Esophagus muscularis mucosa (tissue), 4 donors: ENCODE data around the gene LHX5. TPM values are rescaled to one million over a fixed set of nuclear protein-coding genes. Genes with fewer than 3 reads are reported as not detected.
A peak's percentile ranks its signal among the peaks of the same experiment; 100 is the strongest.

ENCODE experiments used
- DNase-seq: peaks from one replicate; pipeline ENCODE4 v3.0.0-alpha.2; 2017; ENCODE audit errors: extremely low spot score
- H3K27ac ChIP-seq, 4 donors: fragments of 200-600 bp; sonication (generic); replicated peaks in 1 of 4; 1 replicate in 3 of 4; 2 replicates in 1 of 4; pipeline ENCODE4 v1.5.1; 2016 to 2019; ENCODE audit warnings: mild to moderate bottlenecking in 1 of 4
- H3K27me3 ChIP-seq, 4 donors: fragments of 200-600 bp; sonication (generic); one replicate each; pipeline versions ENCODE4 v1.5.1 to v1.6.0; 2016 to 2019
- H3K36me3 ChIP-seq, 4 donors: fragments of 200-600 bp; sonication (generic); one replicate each; pipeline ENCODE4 v1.5.1; 2016 to 2019
- H3K4me1 ChIP-seq, 4 donors: fragments of 200-600 bp; sonication (generic); one replicate each; pipeline ENCODE4 v1.5.1; 2016 to 2019
- H3K4me3 ChIP-seq, 4 donors: fragments of 200-600 bp; sonication (generic); 1 replicate in 2 of 4; 2 replicates in 2 of 4; pipeline ENCODE4 v1.5.1; 2016 to 2019; ENCODE audit warnings: mild to moderate bottlenecking in 4 of 4, moderate library complexity in 1 of 4
- H3K9me3 ChIP-seq, 4 donors: fragments of 200-600 bp; sonication (generic); 1 replicate in 3 of 4; 2 replicates in 1 of 4; pipeline ENCODE4 v1.5.1; 2016 to 2019
- EP300 ChIP-seq: sonication (generic); formaldehyde crosslinking; IDR thresholded peaks from one replicate; pipeline ENCODE4 v1.6.1; 2017; ENCODE audit warnings: antibody characterized with exemption
- POLR2A ChIP-seq: fragments of 450-650 bp; IDR thresholded peaks from one replicate; pipeline ENCODE4 v1.6.1; 2017; ENCODE audit warnings: antibody characterized with exemption, moderate library complexity, mild to moderate bottlenecking, low read depth
- POLR2AphosphoS5 ChIP-seq, 2 donors: sonication (generic); formaldehyde crosslinking; IDR thresholded peaks; one replicate each; pipeline ENCODE4 v1.6.1; 2017; ENCODE audit warnings: antibody characterized with exemption in 2 of 2
- WGBS: methylation state at CpG from one replicate; pipeline ENCODE4 v1.1.5; 2018; 5-methylcytosine and 5-hydroxymethylcytosine counted together
- intact Hi-C: fragments of 100-400 bp; cut with DNase I; formaldehyde crosslinking; loops from one replicate; pipeline ENCODE4 v1.15.1; 2023
- total RNA-seq, 4 donors: library from RNA; depleted of rRNA; stranded (reverse); fragments of >200 nt; gene quantifications; one replicate each; pipeline versions ENCODE4 v1.1.0 to v1.2.1, GENCODE V29; 2016
- TF ChIP-seq, protein P1 (sequence below), 3 experiments: fragments of 200-600 bp in 2 of 3; fragments of 450-650 bp in 1 of 3; sonication (generic) in 2 of 3; IDR thresholded peaks; one replicate each; pipeline ENCODE4 v1.5.1; 2017 to 2019; ENCODE audit warnings: antibody characterized with exemption in 3 of 3, mild to moderate bottlenecking in 2 of 3, moderate library complexity in 1 of 3

The LHX5 gene
- total RNA-seq, 4 donors from 2014 or later, result not detected

- DNase-seq, result peak; percentile 95
- no peak for TF ChIP-seq EP300
- TF ChIP-seq POLR2AphosphoS5 (IDR thresholded peaks at IDR 0.05), result peak in 1 of 2 donors; percentile 61
- peak within 1 kb of the TSS; percentile 40 to 62 (median 58) for H3K27ac ChIP-seq
- WGBS, result 8% methylated on average over 11 of the region's 13 CpGs
- H3K27me3 ChIP-seq, result no peaks in the 10 kb centered on the region
- peak within 1 kb of the TSS; percentile 52 to 67 (median 56) for H3K4me3 ChIP-seq
- no peaks in the 10 kb centered on the region for H3K9me3 ChIP-seq
- peaks cover 8 to 21% (median 16%) of the 10 kb centered on the region in 4 donors for H3K4me1 ChIP-seq
- intact Hi-C loops, result loop anchor here (10.0 kb wide), 2 partner anchors 107 to 217 kb away; no protein-coding TSS in a partner anchor
- no peaks in the 10 kb centered on the region for H3K36me3 ChIP-seq
These were observed 49.4 kb downstream of the LHX5 start, which contains the start of gene SDSL for GRCh38 chr12:113422030-113422885. TSS of gene SDSL (plus strand) at chr12:113422380. CDS start at chr12:113427983, 5,603 bp downstream.

GRCh38 chr12:113420996-113421595, 50.6 kb downstream of the LHX5 start:
- intact Hi-C loops, result loop anchor here (10.0 kb wide), 2 partner anchors 106 to 216 kb away; no protein-coding TSS in a partner anchor
- no peak overlapping the region for H3K4me3 ChIP-seq
- no peak overlapping the region for H3K27ac ChIP-seq
- no peaks in the 10 kb centered on the region for H3K27me3 ChIP-seq
- TF ChIP-seq POLR2AphosphoS5 (IDR thresholded peaks at IDR 0.05) (no peak), POLR2A (no peak), EP300 (no peak)
- TF ChIP-seq, protein P1, sequence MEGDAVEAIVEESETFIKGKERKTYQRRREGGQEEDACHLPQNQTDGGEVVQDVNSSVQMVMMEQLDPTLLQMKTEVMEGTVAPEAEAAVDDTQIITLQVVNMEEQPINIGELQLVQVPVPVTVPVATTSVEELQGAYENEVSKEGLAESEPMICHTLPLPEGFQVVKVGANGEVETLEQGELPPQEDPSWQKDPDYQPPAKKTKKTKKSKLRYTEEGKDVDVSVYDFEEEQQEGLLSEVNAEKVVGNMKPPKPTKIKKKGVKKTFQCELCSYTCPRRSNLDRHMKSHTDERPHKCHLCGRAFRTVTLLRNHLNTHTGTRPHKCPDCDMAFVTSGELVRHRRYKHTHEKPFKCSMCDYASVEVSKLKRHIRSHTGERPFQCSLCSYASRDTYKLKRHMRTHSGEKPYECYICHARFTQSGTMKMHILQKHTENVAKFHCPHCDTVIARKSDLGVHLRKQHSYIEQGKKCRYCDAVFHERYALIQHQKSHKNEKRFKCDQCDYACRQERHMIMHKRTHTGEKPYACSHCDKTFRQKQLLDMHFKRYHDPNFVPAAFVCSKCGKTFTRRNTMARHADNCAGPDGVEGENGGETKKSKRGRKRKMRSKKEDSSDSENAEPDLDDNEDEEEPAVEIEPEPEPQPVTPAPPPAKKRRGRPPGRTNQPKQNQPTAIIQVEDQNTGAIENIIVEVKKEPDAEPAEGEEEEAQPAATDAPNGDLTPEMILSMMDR (IDR thresholded peaks at IDR 0.05), result no peak
- H3K9me3 ChIP-seq, result no peaks in the 10 kb centered on the region
- H3K36me3 ChIP-seq, result no peaks in the 10 kb centered on the region
- DNase-seq, result no peak
- peaks cover 8 to 21% (median 16%) of the 10 kb centered on the region in 4 donors for H3K4me1 ChIP-seq
- WGBS, result 70% methylated on average over 2 of the region's 2 CpGs

GRCh38 chr12:113418213-113418879, 53.3 kb downstream of the LHX5 start:
- Histone ChIP-seq H3K9me3 (no peaks in the 10 kb centered on the region), H3K27me3 (peaks cover 0 to 5% (median 0%) of the 10 kb centered on the region in 4 donors), H3K36me3 (no peaks in the 10 kb centered on the region), H3K27ac (no peak overlapping the region), H3K4me1 (peaks cover 8 to 21% (median 16%) of the 10 kb centered on the region in 4 donors), H3K4me3 (no peak overlapping the region)
- intact Hi-C loops, result no loop called here
- 44% methylated on average over 12 of the region's 13 CpGs for WGBS
- TF ChIP-seq POLR2AphosphoS5 (IDR thresholded peaks at IDR 0.05) (peak in 1 of 2 donors; percentile 19), EP300 (no peak), POLR2A (no peak)
- TF ChIP-seq, protein P1 (IDR thresholded peaks at IDR 0.05), result no peak
- no peak for DNase-seq

DNA sequence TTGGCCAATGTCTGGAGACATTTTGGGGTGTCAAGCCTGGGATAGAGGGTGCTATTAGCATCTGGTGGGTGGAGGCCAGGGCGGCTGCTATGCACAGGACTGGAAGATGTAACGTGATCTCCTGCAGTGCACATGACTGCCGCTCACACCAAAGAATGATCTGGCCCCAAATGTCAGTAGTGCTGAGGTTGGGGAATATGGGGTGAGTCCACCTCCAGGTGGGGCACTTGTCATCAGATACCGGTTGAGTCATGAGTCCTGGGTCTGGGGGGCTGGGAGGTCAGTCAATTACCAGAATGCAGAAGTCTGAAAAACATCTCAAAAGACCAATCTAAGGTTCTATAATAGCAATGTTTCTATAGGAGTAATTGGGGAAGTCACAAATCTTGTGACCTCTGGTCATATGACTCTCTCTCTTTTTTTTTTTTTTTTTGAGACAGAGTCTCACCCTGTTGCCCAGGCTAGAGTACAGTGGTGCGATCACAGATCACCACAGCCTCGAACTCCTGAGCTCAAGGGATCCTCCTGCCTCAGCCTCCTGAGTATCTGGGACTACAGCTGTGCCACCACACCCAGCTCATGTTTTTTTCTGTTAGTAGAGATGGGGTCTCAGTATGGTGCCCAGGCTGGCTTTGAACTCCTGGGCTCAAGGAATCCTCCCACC, 55.4 kb downstream of the LHX5 start:
- no peak for DNase-seq
- Histone ChIP-seq H3K9me3 (no peaks in the 10 kb centered on the region), H3K27me3 (peaks cover 0 to 5% (median 0%) of the 10 kb centered on the region in 4 donors), H3K4me1 (peaks cover 0 to 5% (median 0%) of the 10 kb centered on the region in 4 donors), H3K27ac (peak overlapping the region in 1 of 4 donors; percentile 19), H3K36me3 (no peaks in the 10 kb centered on the region), H3K4me3 (no peak overlapping the region)
- intact Hi-C loops, result no loop called here
- 41% methylated on average over 6 of the region's 6 CpGs for WGBS
- TF ChIP-seq POLR2AphosphoS5 (IDR thresholded peaks at IDR 0.05) (no peak), EP300 (no peak), POLR2A (no peak)
- TF ChIP-seq, protein P1 (IDR thresholded peaks at IDR 0.05), result no peak
